GM13977 (cell line): ENCODE data around the gene LRMDA.
"Not testable (repeated sequence)": the region's sequence is repeated elsewhere in the genome, so short reads cannot be mapped to it uniquely, and the experiment has no call there.

Experiments
- DNase-seq: peaks from one replicate; pipeline ENCODE4 v3.0.0; 2012; ENCODE audit warnings: low spot score
- in situ Hi-C: fragments of 300-500 bp; cut with MboI; formaldehyde crosslinking; loops from one replicate; pipeline ENCODE4 v1.12.0; 2022; ENCODE audit warnings: low sequenced_read_pairs, low pct_unique_long_range_greater_than_20kb, mixed read lengths, inconsistent platforms; ENCODE audit not compliant: unreplicated experiment
- TF ChIP-seq, protein P1 (sequence below): IDR thresholded peaks from 2 replicates; pipeline ENCODE4 v1.5.1; 2012; ENCODE audit warnings: mild to moderate bottlenecking, control low read depth; ENCODE audit not compliant: insufficient read depth; ENCODE audit errors: extremely low read depth, missing control alignments

The LRMDA gene

DNA sequence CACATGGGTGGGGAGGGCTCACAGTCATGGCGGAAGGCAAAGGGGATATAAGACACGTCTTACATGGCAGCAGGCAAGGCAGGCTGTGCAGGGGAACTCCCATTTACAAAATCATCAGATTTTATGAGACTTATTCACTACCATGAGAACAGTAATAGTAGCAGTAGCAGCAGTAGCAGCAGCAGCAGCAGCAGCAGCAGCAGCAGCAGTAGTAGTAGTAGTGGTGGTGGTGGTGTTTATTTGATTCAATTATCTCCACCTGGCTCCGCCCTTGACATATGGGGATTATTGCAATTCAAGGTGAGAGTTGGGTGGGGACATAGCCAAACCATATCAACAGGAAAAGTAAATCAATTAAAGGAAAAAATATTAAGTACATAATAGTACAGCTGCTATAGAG lies 184.7 kb downstream of the LRMDA start:
- in situ Hi-C loops, result no loop called here

DNA sequence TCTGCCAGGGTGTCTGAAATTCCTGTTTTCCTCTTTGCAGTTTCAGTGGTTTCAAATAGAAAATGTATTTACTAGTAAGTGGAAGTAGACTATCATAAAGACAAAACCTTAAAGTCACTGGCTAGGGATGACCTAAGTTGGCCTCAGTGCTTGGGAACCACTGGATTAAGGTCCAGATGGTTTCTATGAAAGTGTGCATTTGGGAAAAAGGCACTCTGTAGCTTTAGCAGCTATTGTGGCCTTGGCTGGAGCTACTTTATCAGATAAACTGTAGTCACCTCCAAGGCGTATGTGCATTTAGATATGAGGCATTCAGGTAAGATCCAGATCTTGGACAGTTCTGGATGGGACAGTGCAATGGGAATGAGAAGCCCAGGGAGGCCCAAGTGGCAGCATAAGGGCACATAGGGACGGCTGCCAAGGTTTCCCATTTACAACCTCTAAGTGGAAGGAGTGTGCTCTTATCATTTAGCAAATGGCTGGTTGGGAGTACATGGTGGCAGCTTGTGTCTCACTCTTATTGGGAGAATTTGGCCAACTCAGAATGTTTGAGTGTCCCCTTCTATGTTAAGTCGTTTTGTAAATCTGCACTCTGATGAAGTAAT lies 185.6 kb downstream of the LRMDA start:
- DNase-seq, result no peak
- in situ Hi-C loops, result no loop called here
- TF ChIP-seq, protein P1, sequence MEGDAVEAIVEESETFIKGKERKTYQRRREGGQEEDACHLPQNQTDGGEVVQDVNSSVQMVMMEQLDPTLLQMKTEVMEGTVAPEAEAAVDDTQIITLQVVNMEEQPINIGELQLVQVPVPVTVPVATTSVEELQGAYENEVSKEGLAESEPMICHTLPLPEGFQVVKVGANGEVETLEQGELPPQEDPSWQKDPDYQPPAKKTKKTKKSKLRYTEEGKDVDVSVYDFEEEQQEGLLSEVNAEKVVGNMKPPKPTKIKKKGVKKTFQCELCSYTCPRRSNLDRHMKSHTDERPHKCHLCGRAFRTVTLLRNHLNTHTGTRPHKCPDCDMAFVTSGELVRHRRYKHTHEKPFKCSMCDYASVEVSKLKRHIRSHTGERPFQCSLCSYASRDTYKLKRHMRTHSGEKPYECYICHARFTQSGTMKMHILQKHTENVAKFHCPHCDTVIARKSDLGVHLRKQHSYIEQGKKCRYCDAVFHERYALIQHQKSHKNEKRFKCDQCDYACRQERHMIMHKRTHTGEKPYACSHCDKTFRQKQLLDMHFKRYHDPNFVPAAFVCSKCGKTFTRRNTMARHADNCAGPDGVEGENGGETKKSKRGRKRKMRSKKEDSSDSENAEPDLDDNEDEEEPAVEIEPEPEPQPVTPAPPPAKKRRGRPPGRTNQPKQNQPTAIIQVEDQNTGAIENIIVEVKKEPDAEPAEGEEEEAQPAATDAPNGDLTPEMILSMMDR, result no peak

More for the DNA sequence above, 184.7 kb downstream of the LRMDA start:
- TF ChIP-seq, protein P1, result no peak
- DNase-seq, result no peak

DNA sequence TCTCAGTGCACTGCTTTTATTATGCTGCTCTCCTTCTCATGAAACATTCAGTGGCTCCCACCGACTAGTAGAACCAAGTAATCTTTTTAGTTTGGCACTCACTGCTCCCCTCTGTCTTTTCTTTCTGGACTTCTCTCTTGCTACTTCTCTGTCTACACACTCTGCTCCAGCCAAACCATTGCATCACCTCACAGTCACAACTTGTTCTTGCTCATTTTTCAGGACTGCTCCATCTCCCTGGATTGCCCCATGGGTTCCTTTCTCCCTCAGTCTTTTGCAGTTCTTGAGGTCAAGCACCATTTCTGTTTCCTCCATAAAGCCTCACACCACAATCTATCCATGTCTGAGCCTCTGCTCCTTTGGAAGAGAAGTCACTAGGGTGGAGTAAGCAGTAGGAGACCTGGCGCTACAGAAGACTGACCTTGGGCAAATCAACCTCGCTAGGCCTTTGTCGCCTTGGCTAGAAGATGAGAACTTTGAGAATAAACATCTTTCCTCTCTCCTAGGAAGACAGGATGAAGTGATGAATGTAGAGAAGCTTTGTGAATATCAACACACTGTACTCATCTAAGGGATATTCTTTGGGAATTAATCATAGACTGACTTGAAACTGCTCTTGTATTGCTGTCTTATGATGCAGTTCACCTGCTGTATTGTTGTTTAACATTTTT lies 186.2 kb downstream of the LRMDA start:
- in situ Hi-C loops, result no loop called here
- TF ChIP-seq, protein P1, result no peak
- no peak for DNase-seq

DNA sequence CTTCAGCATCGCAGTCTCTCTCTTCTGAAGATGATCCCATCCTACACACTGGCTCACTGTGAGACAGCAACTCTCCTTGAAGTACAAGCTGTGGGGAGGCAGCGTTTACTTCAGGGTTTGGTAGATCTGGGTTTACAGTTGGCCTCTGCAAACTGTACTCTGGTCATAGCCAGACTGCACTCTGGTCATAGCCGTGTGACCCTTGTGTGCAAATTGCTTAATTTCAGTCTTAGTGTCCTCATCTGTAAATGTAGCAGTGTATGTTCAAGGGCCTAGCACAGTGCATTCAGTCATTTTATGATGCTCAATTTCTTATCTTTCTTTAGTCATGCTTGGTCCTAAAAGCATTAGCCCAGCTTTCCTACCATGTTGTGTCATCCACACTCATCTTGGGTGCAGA lies 188.2 kb downstream of the LRMDA start:
- in situ Hi-C loops, result no loop called here
- DNase-seq, result no peak
- TF ChIP-seq, protein P1, result no peak

- TF ChIP-seq, protein P1, result no peak
- DNase-seq, result no peak
- in situ Hi-C loops, result no loop called here
Measured at GRCh38 chr10:75620356-75620755, 188.9 kb downstream of the LRMDA start.

DNA sequence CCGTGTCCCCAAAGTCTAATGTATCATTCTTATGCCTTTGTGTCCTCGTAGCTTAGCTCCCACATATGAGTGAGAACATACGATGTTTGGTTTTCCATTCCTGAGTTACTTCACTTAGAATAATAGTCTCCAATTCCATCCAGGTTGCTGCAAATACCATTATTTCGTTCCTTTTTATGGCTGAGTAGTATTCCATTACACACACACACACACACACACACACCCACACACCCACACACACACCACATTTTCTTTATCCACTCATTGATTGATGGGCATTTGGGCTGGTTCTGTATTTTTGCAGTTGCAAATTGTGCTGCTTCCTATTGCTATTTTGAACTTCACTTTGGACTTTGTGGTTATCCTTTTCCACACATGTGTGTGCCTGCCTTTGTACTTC lies 189.6 kb downstream of the LRMDA start:
- DNase-seq, in situ Hi-C loops: not testable (repeated sequence)

DNA sequence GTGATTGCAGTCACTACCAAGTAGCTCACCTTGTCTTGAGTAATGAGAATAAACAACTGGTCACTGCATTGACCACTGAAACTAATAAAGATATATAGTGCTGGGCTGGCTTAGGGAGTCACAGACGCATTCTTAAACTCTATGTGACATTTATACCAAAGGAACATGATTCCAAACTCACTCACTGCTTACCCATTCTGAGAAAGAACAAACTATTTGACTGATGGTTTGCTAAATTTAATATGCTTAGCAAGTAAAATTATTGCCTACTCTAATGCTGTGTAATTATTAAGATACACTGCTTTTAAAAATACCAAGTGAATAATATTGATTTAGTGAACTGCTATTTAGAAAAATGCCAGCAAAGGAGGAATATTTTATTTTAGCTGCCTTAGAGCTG lies 191.1 kb downstream of the LRMDA start:
- TF ChIP-seq, protein P1, result no peak
- DNase-seq, result no peak
- in situ Hi-C loops, result no loop called here
